HG03097 (cell line): ENCODE data around the gene HPX.
A peak's percentile ranks its signal among the peaks of the same experiment; 100 is the strongest.
"Not testable (repeated sequence)": the region's sequence is repeated elsewhere in the genome, so short reads cannot be mapped to it uniquely, and the experiment has no call there.

Experiments used
- ATAC-seq: cut with Tn5 transposase; IDR thresholded peaks from one replicate; pipeline ENCODE4 v1.9.1; 2021; ENCODE audit not compliant: unreplicated experiment, low FRiP score

HPX gene

DNA sequence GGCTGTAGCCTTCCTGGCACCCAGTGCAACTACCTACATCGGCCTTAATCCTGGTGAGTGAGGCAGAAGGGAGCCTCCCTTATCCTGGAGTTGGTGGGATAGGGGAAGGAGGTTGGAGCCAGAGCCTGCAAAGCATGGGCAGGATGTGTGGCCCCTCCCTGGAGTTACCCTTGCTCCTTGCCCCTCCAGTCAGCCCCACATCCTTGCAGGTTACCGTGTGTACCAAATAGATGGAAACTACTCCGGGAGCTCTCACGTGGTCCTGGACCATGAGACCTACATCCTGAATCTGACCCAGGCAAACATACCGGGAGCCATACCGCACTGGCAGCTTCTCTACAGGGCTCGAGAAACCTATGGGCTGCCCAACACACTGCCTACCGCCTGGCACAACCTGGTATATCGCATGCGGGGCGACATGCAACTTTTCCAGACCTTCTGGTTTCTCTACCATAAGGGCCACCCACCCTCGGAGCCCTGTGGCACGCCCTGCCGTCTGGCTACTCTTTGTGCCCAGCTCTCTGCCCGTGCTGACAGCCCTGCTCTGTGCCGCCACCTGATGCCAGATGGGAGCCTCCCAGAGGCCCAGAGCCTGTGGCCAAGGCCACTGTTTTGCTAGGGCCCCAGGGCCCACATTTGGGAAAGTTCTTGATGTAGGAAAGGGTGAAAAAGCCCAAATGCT is 46.7 kb downstream of the HPX start:
- no peak for ATAC-seq

DNA sequence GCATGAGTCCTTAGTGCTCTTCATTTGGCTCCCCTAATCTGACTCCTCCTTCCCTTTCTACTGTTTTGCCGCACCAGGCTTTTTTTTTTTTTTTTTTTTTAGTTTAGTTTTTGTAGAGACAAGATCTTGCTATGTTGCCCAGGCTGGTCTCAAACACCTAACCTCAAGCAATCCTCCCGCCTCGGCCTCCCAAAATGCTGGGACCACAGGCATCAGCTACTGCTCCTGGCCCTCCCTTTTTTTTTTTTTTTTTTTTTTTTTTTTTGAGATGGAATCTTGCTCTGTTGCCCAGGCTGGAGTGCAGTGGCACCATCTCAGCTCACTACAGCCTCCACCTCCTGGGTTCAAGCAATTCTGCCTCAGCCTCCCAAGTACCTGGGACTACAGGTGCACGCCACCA is 48.5 kb downstream of the HPX start:
- ATAC-seq, result not testable (repeated sequence)

DNA sequence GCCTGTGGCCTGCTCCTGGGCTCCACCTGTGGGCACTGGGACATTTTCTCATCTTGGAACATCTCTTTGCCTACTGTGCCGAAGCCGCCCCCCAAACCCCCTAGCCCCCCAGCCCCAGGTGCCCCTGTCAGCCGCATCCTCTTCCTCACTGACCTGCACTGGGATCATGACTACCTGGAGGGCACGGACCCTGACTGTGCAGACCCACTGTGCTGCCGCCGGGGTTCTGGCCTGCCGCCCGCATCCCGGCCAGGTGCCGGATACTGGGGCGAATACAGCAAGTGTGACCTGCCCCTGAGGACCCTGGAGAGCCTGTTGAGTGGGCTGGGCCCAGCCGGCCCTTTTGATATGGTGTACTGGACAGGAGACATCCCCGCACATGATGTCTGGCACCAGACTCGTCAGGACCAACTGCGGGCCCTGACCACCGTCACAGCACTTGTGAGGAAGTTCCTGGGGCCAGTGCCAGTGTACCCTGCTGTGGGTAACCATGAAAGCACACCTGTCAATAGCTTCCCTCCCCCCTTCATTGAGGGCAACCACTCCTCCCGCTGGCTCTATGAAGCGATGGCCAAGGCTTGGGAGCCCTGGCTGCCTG is 49.2 kb downstream of the HPX start:
- ATAC-seq, result no peak

DNA sequence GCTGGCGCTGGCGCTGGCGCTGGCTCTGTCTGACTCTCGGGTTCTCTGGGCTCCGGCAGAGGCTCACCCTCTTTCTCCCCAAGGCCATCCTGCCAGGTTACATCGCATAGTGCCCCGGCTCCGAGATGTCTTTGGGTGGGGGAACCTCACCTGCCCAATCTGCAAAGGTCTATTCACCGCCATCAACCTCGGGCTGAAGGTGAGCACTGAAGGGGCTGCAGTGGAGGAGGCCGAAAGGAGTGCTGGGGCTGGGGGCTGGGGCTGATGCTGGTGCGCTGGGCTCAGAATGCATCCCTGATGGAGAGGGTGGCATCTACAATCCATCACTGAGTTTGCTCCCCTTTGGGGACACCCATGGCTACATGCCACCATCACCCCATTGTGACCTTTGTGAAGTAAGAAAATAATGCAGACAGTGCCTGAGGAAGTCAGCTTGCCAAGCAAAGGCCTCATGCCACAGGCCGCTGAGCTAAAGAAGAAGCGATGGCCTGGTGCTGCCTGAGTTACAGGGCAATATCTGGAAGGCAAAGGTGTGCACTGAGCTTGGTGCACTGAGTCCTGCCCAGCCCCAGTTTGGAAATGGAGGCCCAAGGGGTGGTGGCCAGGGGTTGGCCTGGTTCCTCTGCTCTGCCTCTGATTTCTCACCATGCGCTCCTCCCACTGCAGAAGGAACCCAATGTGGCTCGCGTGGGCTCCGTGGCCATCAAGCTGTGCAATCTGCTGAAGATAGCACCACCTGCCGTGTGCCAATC is 49.9 kb downstream of the HPX start:
- no peak for ATAC-seq

DNA sequence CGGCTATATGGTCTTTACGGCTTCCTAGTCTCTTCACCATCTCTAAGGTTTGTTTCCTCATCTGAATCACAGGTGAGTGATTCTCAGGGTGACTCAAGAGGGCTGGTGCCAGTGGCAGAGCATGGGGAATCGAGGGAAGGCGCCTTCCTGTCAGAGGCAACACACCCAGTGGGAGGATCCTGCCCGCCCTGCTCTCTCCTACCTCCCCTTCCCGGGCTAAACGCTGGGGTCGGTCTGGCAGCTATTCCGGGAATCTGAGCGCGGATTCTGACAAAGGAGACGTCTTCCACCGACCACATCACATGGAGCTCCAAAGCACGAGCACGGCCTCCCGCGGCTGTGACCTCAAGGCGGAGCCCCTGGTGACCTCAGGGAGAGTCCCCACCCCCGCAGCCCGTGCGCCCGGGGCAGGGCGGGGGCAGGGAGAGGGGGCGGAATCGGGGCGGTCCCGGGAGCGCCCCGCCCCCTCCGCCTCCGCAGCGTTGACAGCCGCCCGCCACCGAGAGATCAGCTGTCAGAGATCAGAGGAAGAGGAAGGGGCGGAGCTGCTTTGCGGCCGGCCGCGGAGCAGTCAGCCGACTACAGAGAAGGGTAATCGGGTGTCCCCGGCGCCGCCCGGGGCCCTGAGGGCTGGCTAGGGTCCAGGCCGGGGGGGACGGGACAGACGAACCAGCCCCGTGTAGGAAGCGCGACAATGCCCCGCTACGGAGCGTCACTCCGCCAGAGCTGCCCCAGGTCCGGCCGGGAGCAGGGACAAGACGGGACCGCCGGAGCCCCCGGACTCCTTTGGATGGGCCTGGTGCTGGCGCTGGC is 50.7 kb downstream of the HPX start, which contains the start of gene SMPD1:
TSS of gene SMPD1 (plus strand) at position 570 of the 813 bp plus-strand sequence. CDS start at position 695, 125 bp downstream.
- ATAC-seq, result peak; percentile 95

DNA sequence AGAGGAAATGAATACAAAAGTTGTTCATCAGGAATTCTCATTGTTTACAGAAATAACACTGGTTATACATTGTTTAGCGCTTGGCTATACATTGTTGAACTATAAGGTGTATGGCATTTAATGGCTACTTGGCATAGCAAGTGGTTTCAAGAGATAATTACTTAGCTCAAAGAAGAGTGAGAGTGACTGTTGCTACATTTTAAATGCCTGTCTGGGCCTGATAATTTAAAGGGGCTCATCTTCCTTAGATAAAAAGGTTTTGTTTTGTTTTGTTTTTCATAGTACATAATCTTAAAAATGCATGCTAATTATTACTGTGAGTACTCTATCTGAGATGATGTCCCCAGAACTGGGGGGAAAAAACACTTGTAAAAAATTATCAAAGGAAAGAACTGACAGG is 52.0 kb downstream of the HPX start:
- ATAC-seq, result no peak

DNA sequence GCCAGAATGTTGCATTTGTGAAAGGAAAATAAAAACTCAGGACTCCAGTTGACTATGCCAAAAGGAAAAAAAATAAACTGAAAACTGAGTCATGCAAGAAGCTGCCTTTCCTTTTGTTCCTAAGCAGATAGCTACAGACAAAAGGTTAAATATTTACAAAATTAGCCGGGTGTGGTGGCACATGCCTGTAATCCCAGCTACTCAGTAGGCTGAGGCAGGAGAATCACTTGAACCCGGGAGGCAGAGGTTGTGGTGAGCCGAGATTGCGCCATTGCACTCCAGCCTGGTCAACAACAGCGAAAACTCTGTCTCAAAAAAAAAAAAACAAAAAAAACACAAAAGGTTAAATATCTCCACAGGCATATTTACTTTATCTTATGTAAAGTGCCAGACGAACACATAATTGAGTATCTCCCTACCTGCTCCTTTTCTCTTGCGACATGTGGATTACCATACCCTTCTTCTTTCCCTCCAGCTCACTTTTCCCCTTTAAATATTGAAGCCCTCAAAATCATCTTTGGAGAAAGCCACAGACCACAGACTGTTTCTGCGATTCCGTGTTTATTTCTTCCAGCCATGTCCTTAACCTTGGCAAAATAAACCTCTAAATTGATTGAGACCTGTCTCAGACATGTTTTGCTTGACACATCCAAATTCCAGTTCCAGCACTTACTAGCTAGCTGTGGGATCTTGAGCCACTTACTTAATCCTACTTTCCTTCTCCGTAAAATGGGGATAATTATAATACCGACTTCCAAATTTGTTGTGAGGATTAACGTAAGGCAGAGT is 52.8 kb downstream of the HPX start:
- ATAC-seq, result no peak

DNA sequence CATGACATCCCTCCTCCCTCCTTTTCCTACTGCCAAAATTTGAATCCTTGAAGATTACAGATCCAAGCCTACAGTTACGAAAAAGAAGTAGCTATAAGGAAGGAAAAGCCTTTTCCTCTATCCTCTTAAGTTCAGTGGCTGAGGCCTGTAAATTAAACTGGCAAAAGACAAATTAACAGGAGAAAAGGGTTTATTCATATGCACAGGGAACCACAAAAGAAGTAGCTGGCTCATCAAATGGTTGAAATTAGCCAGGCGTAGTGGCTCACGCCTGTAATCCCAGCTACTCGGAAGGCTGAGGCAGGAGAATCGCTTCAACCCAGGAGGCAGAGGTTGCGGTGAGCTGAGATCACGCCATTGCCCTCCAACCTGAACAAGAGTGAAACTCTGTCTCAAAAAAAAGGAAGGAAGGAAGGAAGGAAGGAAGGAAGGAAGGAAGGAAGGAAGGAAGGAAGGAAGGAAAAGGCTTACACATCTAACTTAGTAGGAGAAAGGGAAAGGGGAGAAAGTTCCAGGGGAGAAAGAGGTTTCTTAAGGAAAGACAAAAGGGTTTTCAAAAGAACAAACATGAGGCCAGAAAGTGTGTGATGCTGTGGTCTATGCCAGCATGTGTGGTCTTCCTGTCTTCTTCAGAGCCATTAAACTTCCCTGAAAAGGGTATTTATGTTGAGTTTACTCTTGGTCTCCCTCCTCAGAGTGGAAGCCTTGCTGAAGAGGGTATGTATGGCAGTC is 55.6 kb downstream of the HPX start:
- ATAC-seq, result no peak
